DOHH2 (cell line): ENCODE results near the gene PNMA8A.
A peak's percentile ranks its signal among the peaks of the same experiment; 100 is the strongest.

ENCODE experiments used
- H3F3A ChIP-seq: fragments of 200-600 bp; sonication (generic), shearing (Covaris generic); 2 replicates; pipeline ENCODE4 v1.6.0; 2016; ENCODE audit warnings: antibody characterized with exemption, mild to moderate bottlenecking; ENCODE audit not compliant: control insufficient read depth, insufficient read depth
- H3K27ac ChIP-seq: fragments of 200-600 bp; sonication (generic); 2 replicates; pipeline ENCODE4 v1.5.1; 2014; ENCODE audit warnings: low read depth, mild to moderate bottlenecking, low read length, moderate library complexity
- H3K27me3 ChIP-seq: fragments of 200-600 bp; sonication (generic); 2 replicates; pipeline ENCODE4 v1.6.1; 2014; ENCODE audit warnings: mild to moderate bottlenecking, low read length, mixed read lengths; ENCODE audit not compliant: control insufficient read depth
- H3K36me3 ChIP-seq: fragments of 200-600 bp; sonication (generic); 2 replicates; pipeline ENCODE4 v1.6.1; 2014; ENCODE audit warnings: mild to moderate bottlenecking, low read length, moderate library complexity, mixed read lengths; ENCODE audit not compliant: control insufficient read depth
- H3K4me1 ChIP-seq: fragments of 200-600 bp; sonication (generic); 2 replicates; pipeline ENCODE4 v1.6.1; 2014; ENCODE audit warnings: mild to moderate bottlenecking, low read length, mixed read lengths; ENCODE audit not compliant: control insufficient read depth
- H3K4me2 ChIP-seq: fragments of 200-600 bp; sonication (generic); 2 replicates; pipeline ENCODE4 v1.6.0; 2014; ENCODE audit warnings: mild to moderate bottlenecking, low read length, moderate library complexity
- H3K4me3 ChIP-seq: fragments of 200-600 bp; sonication (generic); 2 replicates; pipeline ENCODE4 v1.5.1; 2014; ENCODE audit warnings: mild to moderate bottlenecking, low read length, mixed read lengths
- H3K79me2 ChIP-seq: fragments of 200-600 bp; sonication (generic); 2 replicates; pipeline ENCODE4 v1.6.1; 2014; ENCODE audit warnings: mild to moderate bottlenecking, low read length, mixed read lengths; ENCODE audit not compliant: control insufficient read depth
- H3K9me2 ChIP-seq: fragments of 200-600 bp; sonication (generic); replicated peaks from 2 replicates; pipeline ENCODE4 v1.6.1; 2014; ENCODE audit warnings: mild to moderate bottlenecking, low read length, mixed read lengths; ENCODE audit not compliant: control insufficient read depth
- H3K9me3 ChIP-seq: fragments of 200-600 bp; sonication (generic); 2 replicates; pipeline ENCODE4 v1.6.1; 2014; ENCODE audit warnings: antibody characterized with exemption, low read length, mixed read lengths; ENCODE audit not compliant: control insufficient read depth, insufficient read depth
- H4K20me1 ChIP-seq: fragments of 200-600 bp; sonication (generic); 2 replicates; pipeline ENCODE4 v1.6.0; 2014; ENCODE audit warnings: low read depth, mild to moderate bottlenecking, antibody characterized with exemption, low read length, moderate library complexity; ENCODE audit not compliant: control insufficient read depth, insufficient read depth
- CTCF ChIP-seq: fragments of 200-600 bp; sonication (generic); IDR thresholded peaks from one replicate; pipeline ENCODE4 v1.5.1; 2014; ENCODE audit warnings: antibody characterized with exemption, mild to moderate bottlenecking, low read depth, low read length; ENCODE audit not compliant: poor library complexity, severe bottlenecking
- EZH2phosphoT487 ChIP-seq: fragments of 200-600 bp; sonication (generic); IDR thresholded peaks from 2 replicates; pipeline ENCODE4 v1.6.1; 2017; ENCODE audit warnings: borderline replicate concordance, mild to moderate bottlenecking, antibody characterized with exemption, low read length, moderate library complexity, mixed read lengths

The PNMA8A gene

GRCh38 chr19:46426035-46426505 is 45.3 kb downstream of the PNMA8A start:
- 0 out of 2 replicates have a peak, but pooled peaks have one; percentile 57 for TF ChIP-seq EZH2phosphoT487
- TF ChIP-seq CTCF, result no peak
- H3K27ac ChIP-seq, result no peak overlapping the region
- peak overlapping the region; percentile 74 for H3K4me2 ChIP-seq
- H3K36me3 ChIP-seq, result no peaks in the 10 kb centered on the region
- no peaks in the 10 kb centered on the region for H4K20me1 ChIP-seq
- no peaks in the 10 kb centered on the region for H3K9me2 ChIP-seq
- H3K4me1 ChIP-seq, result peaks cover 21% of the 10 kb centered on the region
- no peaks in the 10 kb centered on the region for H3K9me3 ChIP-seq
- peaks cover 40% of the 10 kb centered on the region for H3K27me3 ChIP-seq
- no peaks in the 10 kb centered on the region for H3K79me2 ChIP-seq
- H3F3A ChIP-seq, result no peaks in the 10 kb centered on the region
- H3K4me3 ChIP-seq, result peak overlapping the region; percentile 71

GRCh38 chr19:46423188-46423587 is 48.2 kb downstream of the PNMA8A start:
- H3K79me2 ChIP-seq, result no peaks in the 10 kb centered on the region
- no peaks in the 10 kb centered on the region for H4K20me1 ChIP-seq
- no peaks in the 10 kb centered on the region for H3K36me3 ChIP-seq
- no peaks in the 10 kb centered on the region for H3K9me3 ChIP-seq
- no peak overlapping the region for H3K4me3 ChIP-seq
- peaks cover 31% of the 10 kb centered on the region for H3K27me3 ChIP-seq
- peaks cover 18% of the 10 kb centered on the region for H3K4me1 ChIP-seq
- no peaks in the 10 kb centered on the region for H3K9me2 ChIP-seq
- TF ChIP-seq EZH2phosphoT487, result no peak
- no peaks in the 10 kb centered on the region for H3F3A ChIP-seq
- no peak overlapping the region for H3K27ac ChIP-seq
- H3K4me2 ChIP-seq, result no peak overlapping the region

- TF ChIP-seq CTCF, result no peak
- no peak for TF ChIP-seq EZH2phosphoT487
- peaks cover 25% of the 10 kb centered on the region for H3K27me3 ChIP-seq
- H4K20me1 ChIP-seq, result no peaks in the 10 kb centered on the region
- H3K36me3 ChIP-seq, result no peaks in the 10 kb centered on the region
- H3K27ac ChIP-seq, result no peak overlapping the region
- no peaks in the 10 kb centered on the region for H3F3A ChIP-seq
- H3K4me3 ChIP-seq, result no peak overlapping the region
- H3K79me2 ChIP-seq, result no peaks in the 10 kb centered on the region
- H3K9me2 ChIP-seq, result no peaks in the 10 kb centered on the region
- H3K4me2 ChIP-seq, result no peak overlapping the region
- H3K9me3 ChIP-seq, result no peaks in the 10 kb centered on the region
- peaks cover 22% of the 10 kb centered on the region for H3K4me1 ChIP-seq
These were observed 49.0 kb downstream of the PNMA8A start for GRCh38 chr19:46422344-46422743.

GRCh38 chr19:46420056-46420455 is 51.3 kb downstream of the PNMA8A start:
- Histone ChIP-seq H3K27ac (no peak overlapping the region), H4K20me1 (no peaks in the 10 kb centered on the region), H3K79me2 (no peaks in the 10 kb centered on the region), H3K4me3 (no peak overlapping the region), H3K36me3 (no peaks in the 10 kb centered on the region), H3F3A (no peaks in the 10 kb centered on the region), H3K4me2 (no peak overlapping the region), H3K9me3 (no peaks in the 10 kb centered on the region), H3K27me3 (peaks cover 6% of the 10 kb centered on the region; the same call in 1 of the 2 replicates), H3K4me1 (peaks cover 24% of the 10 kb centered on the region), H3K9me2 (no peaks in the 10 kb centered on the region)
- no peak for TF ChIP-seq CTCF
- no peak for TF ChIP-seq EZH2phosphoT487
